PC-9 (cell line): ENCODE results near the gene ADCY3.

Source experiments
- CTCF ChIP-seq: fragments of 200-600 bp; sonication (generic); conservative IDR thresholded peaks from 2 replicates; pipeline ENCODE4 v1.6.1; 2017; ENCODE audit warnings: mixed run types, antibody characterized with exemption, mild to moderate bottlenecking, moderate library complexity
- EZH2 ChIP-seq: fragments of 200-600 bp; sonication (generic); IDR thresholded peaks from 2 replicates; pipeline ENCODE4 v1.8.0; 2017; ENCODE audit warnings: antibody characterized with exemption, low read depth

- TF ChIP-seq CTCF, result no peak
- no peak for TF ChIP-seq EZH2
Measured at GRCh38 chr2:24926602-24927252, 6.7 kb upstream of the ADCY3 start.
